Kidney epithelial cell (primary cell): ENCODE results near the gene MTHFD1. TPM values are rescaled to one million over a fixed set of nuclear protein-coding genes. Genes with fewer than 3 reads are reported as not detected.

Source experiments
- DNase-seq: peaks from one replicate; pipeline ENCODE4 v3.0.0-alpha.2; 2010; ENCODE audit warnings: low read depth
- H3K27me3 ChIP-seq: 2 replicates; pipeline ENCODE4 v1.6.0; 2011; ENCODE audit warnings: low read length; ENCODE audit not compliant: control insufficient read depth, insufficient read depth
- H3K36me3 ChIP-seq: 2 replicates; pipeline ENCODE4 v1.5.1; 2011; ENCODE audit warnings: low read length; ENCODE audit not compliant: control insufficient read depth, insufficient read depth
- H3K4me3 ChIP-seq: 2 replicates; pipeline ENCODE4 v1.5.1; 2011; ENCODE audit warnings: low read depth, mild to moderate bottlenecking, control low read depth, low read length
- CTCF ChIP-seq: IDR thresholded peaks from 2 replicates; pipeline ENCODE4 v1.5.1; 2011; ENCODE audit warnings: mild to moderate bottlenecking, moderate library complexity, low read length, control low read depth, inconsistent platforms; ENCODE audit not compliant: insufficient read depth, poor library complexity, severe bottlenecking
- total RNA-seq: library from RNA; depleted of rRNA; stranded (reverse); fragments of >200 nt; gene quantifications from 2 replicates; pipeline ENCODE4 v1.2.3, GENCODE V29; 2015

Gene MTHFD1
- total RNA-seq, 1 donor from 2014 or later, result 44.4 TPM

GRCh38 chr14:64411001-64411400, 22.8 kb downstream of the MTHFD1 start:
- Histone ChIP-seq H3K27me3 (no peaks in the 10 kb centered on the region), H3K4me3 (no peak overlapping the region), H3K36me3 (no peaks in the 10 kb centered on the region)
- TF ChIP-seq CTCF, result no peak
- no peak for DNase-seq

DNA sequence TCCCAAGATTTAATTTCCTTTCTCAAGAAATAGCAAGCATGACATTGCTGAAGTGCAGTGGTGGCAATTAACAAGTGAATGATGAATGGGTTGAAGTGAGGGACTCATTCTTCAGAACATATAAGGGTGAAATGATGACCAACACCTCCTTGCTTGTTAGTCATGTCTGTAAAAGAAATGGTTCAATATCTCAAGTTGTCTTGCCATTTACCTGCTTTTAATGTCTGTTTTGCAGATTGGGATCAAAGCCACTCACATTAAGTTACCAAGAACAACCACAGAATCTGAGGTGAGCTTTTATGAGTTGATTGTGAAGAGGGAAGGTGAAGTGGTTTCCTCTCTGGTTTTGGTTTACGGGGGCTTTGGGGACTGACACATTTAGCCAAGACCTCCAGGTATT, 24.1 kb downstream of the MTHFD1 start:
- no peaks in the 10 kb centered on the region for H3K36me3 ChIP-seq
- H3K4me3 ChIP-seq, result no peak overlapping the region
- TF ChIP-seq CTCF, result no peak
- DNase-seq, result no peak
- no peaks in the 10 kb centered on the region for H3K27me3 ChIP-seq

DNA sequence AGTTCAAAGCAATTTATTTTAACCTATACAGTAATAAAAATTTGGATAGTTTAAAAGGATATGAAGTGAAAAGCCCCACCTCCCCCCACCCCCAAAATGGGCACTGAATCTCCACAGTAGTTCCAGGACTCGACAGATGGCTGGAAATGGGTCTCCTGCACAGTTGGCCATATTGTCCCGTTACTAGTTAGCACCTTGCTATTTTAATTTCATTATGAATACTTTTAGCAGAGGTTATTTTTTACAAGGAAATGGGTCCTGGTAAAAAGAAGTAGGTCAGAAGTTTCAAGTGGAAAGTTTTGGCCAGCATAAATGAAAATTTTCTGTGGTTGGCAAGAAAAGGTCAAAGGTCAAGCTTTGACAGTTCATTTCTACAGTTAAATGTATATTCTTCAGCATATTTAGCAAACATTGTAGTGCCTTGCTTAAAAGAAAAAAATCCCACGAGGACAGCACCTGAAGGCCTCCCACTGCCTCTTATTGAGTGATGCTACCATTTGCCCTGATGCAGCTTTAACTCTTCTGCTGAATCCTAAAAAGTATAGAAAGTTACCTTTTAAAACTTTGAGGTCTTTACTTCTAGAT, 28.3 kb downstream of the MTHFD1 start:
- no peak for DNase-seq
- TF ChIP-seq CTCF, result no peak
- H3K27me3 ChIP-seq, result no peaks in the 10 kb centered on the region
- H3K4me3 ChIP-seq, result no peak overlapping the region
- H3K36me3 ChIP-seq, result peaks cover 1% of the 10 kb centered on the region

DNA sequence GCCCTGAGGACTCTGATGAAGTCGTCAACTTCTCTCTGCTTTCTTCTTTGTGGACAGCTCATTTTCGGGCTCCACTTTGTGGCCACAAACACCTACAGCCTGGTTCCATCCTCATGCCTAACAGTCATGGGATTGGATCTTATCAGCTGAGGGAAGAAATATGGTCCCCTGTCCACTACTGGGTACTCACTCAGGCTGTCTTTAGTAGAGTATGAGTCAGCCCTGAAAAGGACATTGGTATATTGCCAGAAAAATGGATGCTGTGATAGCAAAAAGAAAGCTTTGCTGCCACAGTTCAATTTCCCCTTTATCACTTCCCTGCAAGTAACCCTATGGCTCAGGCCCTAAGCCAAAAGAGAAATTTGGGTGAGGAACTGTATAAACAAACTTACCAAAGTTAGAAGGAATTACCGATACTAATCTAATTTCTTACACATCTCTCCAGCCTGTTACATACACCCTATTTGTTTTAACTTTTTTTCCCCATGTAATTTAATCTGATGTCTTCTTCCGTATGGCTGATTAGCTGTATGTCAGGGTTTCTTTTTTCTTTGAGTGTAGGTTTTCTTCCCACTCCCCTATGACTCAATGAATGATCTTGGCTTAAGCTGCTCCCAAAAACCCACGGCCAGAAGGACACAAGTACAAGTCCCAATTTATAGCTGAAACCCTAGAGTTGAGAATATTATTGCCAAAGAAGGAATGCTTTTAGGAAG, 29.1 kb downstream of the MTHFD1 start:
- H3K4me3 ChIP-seq, result no peak overlapping the region
- DNase-seq, result no peak
- H3K36me3 ChIP-seq, result peaks cover 1% of the 10 kb centered on the region
- TF ChIP-seq CTCF, result no peak
- H3K27me3 ChIP-seq, result no peaks in the 10 kb centered on the region

DNA sequence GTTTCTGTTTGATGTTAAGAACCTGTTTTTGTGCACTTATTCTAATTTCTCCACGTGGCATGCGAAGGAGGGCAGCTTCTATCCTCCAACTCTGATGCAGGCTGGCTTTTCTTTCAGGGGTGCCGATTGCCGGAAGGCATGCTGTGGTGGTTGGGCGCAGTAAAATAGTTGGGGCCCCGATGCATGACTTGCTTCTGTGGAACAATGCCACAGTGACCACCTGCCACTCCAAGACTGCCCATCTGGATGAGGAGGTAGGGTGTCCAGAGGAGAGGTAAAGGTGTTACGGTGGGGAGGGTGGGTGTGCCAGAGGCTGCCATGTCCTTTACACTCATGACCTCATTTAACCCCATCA, 29.6 kb downstream of the MTHFD1 start:
- no peak for DNase-seq
- peaks cover 1% of the 10 kb centered on the region for H3K36me3 ChIP-seq
- H3K27me3 ChIP-seq, result no peaks in the 10 kb centered on the region
- no peak for TF ChIP-seq CTCF
- no peak overlapping the region for H3K4me3 ChIP-seq

GRCh38 chr14:64419003-64419402, 30.9 kb downstream of the MTHFD1 start:
- Histone ChIP-seq H3K27me3 (no peaks in the 10 kb centered on the region), H3K36me3 (peaks cover 1% of the 10 kb centered on the region), H3K4me3 (no peak overlapping the region)
- TF ChIP-seq CTCF, result no peak
- no peak for DNase-seq
